ENCODE results near the gene MGMT. TPM values are rescaled to one million over a fixed set of nuclear protein-coding genes. Genes with fewer than 3 reads are reported as not detected.

MGMT gene
- total RNA-seq, 1 experiment from 2014 or later: 21.2 TPM

GRCh38 chr10:129521161-129522025 lies 54.4 kb downstream of the MGMT start:
- POLR2A ChIA-PET (ENCODE audit: unreplicated experiment): interaction anchor here (0.5 kb wide), 1 partner anchor 15 kb away, joined by 4 read pairs; no protein-coding TSS in a partner anchor
- H4K20me1 ChIP-seq (ENCODE audit: insufficient read depth): no peaks in the 10 kb centered on the region
- H3K4me2 ChIP-seq: no peak overlapping the region
- no peak for DNase-seq
- no TSS peak for BruUV-seq (replicated peaks)
- H3F3A ChIP-seq (ENCODE audit: insufficient read depth, low read depth): no peaks in the 10 kb centered on the region
- intact Hi-C loops (cut with micrococcal nuclease; ENCODE audit: unreplicated experiment): no loop called here
- no peaks in the 10 kb centered on the region for H3K9me3 ChIP-seq (ENCODE audit: insufficient read depth, low read depth)
- no peaks in the 10 kb centered on the region for H3K79me2 ChIP-seq (ENCODE audit: low read depth)
- H3K36me3 ChIP-seq (ENCODE audit: low read depth): no peaks in the 10 kb centered on the region
- CTCF ChIA-PET: no interaction called here
- no peaks in the 10 kb centered on the region for H3K4me1 ChIP-seq (replicated peaks; ENCODE audit: insufficient read depth)
- H3K27ac ChIP-seq: no peak overlapping the region
- TF ChIP-seq EZH2 (IDR thresholded peaks at IDR 0.05; ENCODE audit: low read depth) (no peak), CTCF (conservative IDR thresholded peaks at IDR 0.05) (no peak)
- no peaks in the 10 kb centered on the region for H3K9me2 ChIP-seq (ENCODE audit: insufficient read depth)
- H2AFZ ChIP-seq: no peak overlapping the region
- no peaks in the 10 kb centered on the region for H3K27me3 ChIP-seq (ENCODE audit: insufficient read depth, low read depth)
- H3K4me3 ChIP-seq: no peak overlapping the region

DNA sequence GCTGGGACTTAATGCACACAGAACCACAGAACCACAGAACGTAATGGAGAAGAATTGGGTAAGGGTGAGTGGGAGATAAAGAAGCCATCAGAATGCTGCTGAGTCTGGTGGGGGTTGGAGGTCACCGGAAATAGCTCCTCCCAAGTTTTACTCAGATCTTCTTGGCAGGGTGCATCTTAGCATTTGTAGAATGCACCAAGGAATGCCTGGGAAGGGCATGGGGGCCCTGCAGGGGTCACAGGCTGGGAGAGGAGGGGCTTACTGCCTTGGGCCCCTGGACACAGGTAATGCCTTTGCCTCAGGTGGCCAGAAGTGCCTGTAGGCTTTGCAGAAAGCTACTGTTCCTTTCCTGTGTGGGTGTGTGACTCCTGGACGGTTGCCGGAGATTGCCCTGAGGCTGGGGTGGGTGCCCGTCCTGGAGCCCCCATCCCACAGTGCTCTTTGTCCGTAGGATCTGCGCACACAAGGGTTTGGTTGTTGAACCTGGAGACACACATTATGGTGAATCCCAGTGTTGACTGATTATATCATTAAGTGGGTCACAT lies 55.1 kb downstream of the MGMT start:
- H3K9me3 ChIP-seq (ENCODE audit: insufficient read depth, low read depth): no peaks in the 10 kb centered on the region
- ChIA-PET POLR2A (ENCODE audit: unreplicated experiment) (interaction anchor here (0.5 kb wide), 1 partner anchor 15 kb away, joined by 4 read pairs; no protein-coding TSS in a partner anchor), CTCF (interaction anchor here (0.6 kb wide), 1 partner anchor 55 kb away, joined by 7 read pairs; the partner anchor contains the start of gene MGMT)
- H3K27ac ChIP-seq: no peak overlapping the region
- no peaks in the 10 kb centered on the region for H4K20me1 ChIP-seq (ENCODE audit: insufficient read depth)
- BruUV-seq (replicated peaks): no TSS peak
- TF ChIP-seq EZH2 (IDR thresholded peaks at IDR 0.05; ENCODE audit: low read depth) (no peak), CTCF (conservative IDR thresholded peaks at IDR 0.05) (no peak)
- no peak overlapping the region for H3K4me2 ChIP-seq
- H3K4me3 ChIP-seq: no peak overlapping the region
- H3F3A ChIP-seq (ENCODE audit: insufficient read depth, low read depth): no peaks in the 10 kb centered on the region
- DNase-seq: peak in 1 of 2 experiments; percentile 51
- H2AFZ ChIP-seq: no peak overlapping the region
- no peaks in the 10 kb centered on the region for H3K4me1 ChIP-seq (replicated peaks; ENCODE audit: insufficient read depth)
- no peaks in the 10 kb centered on the region for H3K9me2 ChIP-seq (ENCODE audit: insufficient read depth)
- intact Hi-C loops (cut with micrococcal nuclease; ENCODE audit: unreplicated experiment): no loop called here
- no peaks in the 10 kb centered on the region for H3K27me3 ChIP-seq (ENCODE audit: insufficient read depth, low read depth)
- no peaks in the 10 kb centered on the region for H3K79me2 ChIP-seq (ENCODE audit: low read depth)
- H3K36me3 ChIP-seq (ENCODE audit: low read depth): no peaks in the 10 kb centered on the region

- BruUV-seq (replicated peaks): no TSS peak
- no peaks in the 10 kb centered on the region for H3K27me3 ChIP-seq (ENCODE audit: insufficient read depth, low read depth)
- H3K9me3 ChIP-seq (ENCODE audit: insufficient read depth, low read depth): no peaks in the 10 kb centered on the region
- no peaks in the 10 kb centered on the region for H3F3A ChIP-seq (ENCODE audit: insufficient read depth, low read depth)
- no peaks in the 10 kb centered on the region for H3K4me1 ChIP-seq (replicated peaks; ENCODE audit: insufficient read depth)
- intact Hi-C loops (cut with micrococcal nuclease; ENCODE audit: unreplicated experiment): no loop called here
- H2AFZ ChIP-seq: no peak overlapping the region
- ChIA-PET CTCF (no interaction called here), POLR2A (ENCODE audit: unreplicated experiment) (no interaction called here)
- H3K27ac ChIP-seq: no peak overlapping the region
- no peak overlapping the region for H3K4me2 ChIP-seq
- H4K20me1 ChIP-seq (ENCODE audit: insufficient read depth): no peaks in the 10 kb centered on the region
- no peaks in the 10 kb centered on the region for H3K79me2 ChIP-seq (ENCODE audit: low read depth)
- no peak for DNase-seq
- H3K36me3 ChIP-seq (ENCODE audit: low read depth): no peaks in the 10 kb centered on the region
- H3K4me3 ChIP-seq: no peak overlapping the region
- no peak for TF ChIP-seq EZH2 (IDR thresholded peaks at IDR 0.05; ENCODE audit: low read depth)
- TF ChIP-seq CTCF (conservative IDR thresholded peaks at IDR 0.05): no peak
- no peaks in the 10 kb centered on the region for H3K9me2 ChIP-seq (ENCODE audit: insufficient read depth)
These were observed 56.1 kb downstream of the MGMT start for GRCh38 chr10:129523031-129523722.

Data from PC-9 (cell line).